HL-60 (cell line): ENCODE results near the gene TNIK.

ENCODE experiments used
- POLR2AphosphoS5 ChIP-seq: IDR thresholded peaks from 2 replicates; pipeline ENCODE4 v1.6.1; 2012; ENCODE audit warnings: low read depth
- REST ChIP-seq: IDR thresholded peaks from 2 replicates; pipeline ENCODE4 v1.6.1; 2012; ENCODE audit warnings: low read depth; ENCODE audit not compliant: insufficient replicate concordance
- TF ChIP-seq, protein P1 (sequence below): IDR thresholded peaks from one replicate; pipeline ENCODE4 v1.5.1; 2011; ENCODE audit warnings: low read length, control low read depth, inconsistent platforms; ENCODE audit not compliant: insufficient read depth

DNA sequence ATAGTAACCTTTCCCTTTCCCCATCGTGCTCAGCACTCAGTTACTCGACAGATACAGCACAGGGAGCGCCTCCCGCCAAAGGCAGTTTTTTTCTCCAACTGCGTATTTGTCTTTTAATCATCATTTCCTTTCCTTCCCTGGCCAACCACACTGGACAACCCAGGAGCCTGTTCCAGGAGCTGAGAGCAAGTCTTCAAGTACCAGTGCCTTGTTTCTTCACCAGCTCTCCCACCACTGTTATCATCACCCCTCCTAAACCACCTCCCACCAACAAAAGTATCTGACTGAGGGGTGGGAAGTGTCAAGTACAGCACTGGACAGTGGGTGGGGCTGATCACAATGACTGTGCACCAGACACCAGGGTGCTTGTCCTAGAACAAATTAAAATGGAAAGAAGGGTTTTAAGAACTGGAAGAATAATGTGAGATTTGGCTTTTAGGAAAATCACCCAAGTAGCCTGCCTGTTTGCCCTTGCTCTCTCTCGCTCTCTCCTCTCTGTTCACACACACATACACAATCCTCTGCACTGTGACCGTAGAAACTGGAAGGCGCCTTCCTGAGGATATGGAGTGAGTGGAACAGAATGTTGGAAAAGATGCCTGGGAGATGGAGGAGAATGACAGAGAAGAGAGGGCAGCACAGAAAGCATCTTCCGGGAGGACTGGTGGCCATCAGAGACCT is 126.3 kb downstream of the TNIK start:
- TF ChIP-seq REST (no peak), POLR2AphosphoS5 (no peak)
- TF ChIP-seq, protein P1, sequence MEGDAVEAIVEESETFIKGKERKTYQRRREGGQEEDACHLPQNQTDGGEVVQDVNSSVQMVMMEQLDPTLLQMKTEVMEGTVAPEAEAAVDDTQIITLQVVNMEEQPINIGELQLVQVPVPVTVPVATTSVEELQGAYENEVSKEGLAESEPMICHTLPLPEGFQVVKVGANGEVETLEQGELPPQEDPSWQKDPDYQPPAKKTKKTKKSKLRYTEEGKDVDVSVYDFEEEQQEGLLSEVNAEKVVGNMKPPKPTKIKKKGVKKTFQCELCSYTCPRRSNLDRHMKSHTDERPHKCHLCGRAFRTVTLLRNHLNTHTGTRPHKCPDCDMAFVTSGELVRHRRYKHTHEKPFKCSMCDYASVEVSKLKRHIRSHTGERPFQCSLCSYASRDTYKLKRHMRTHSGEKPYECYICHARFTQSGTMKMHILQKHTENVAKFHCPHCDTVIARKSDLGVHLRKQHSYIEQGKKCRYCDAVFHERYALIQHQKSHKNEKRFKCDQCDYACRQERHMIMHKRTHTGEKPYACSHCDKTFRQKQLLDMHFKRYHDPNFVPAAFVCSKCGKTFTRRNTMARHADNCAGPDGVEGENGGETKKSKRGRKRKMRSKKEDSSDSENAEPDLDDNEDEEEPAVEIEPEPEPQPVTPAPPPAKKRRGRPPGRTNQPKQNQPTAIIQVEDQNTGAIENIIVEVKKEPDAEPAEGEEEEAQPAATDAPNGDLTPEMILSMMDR, result no peak
